Measurements from ENCODE around the gene BANF1. TPM values are rescaled to one million over a fixed set of nuclear protein-coding genes. Genes with fewer than 3 reads are reported as not detected.

Gene BANF1
- total and polyA plus RNA-seq, 10 of the 15 experiments (the other 5 are each of a cell fraction or from before 2014, with no cell fraction given) = 99.0 to 574 (median 297) TPM

DNA sequence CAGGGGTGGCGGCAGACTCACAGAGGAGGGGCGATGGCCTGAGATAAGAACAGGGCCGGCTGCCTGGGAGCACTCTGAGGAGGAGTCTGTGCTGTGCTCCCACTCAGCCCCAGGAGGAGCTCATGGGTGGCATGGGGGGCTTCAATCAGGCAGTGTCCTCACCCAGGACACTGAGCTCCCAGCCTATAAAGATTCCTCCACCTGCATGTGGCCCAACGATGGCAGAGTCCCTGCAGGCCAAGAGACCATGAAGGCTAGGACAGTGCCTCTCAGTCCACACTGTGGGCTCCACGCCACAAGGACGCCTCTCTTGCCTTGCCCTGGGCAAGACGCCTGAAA, 11.4 kb downstream of the BANF1 start:
- H3K9me3 ChIP-seq (replicated peaks; ENCODE audit: control insufficient read depth, insufficient read depth, low read length) = no peaks in the 10 kb centered on the region
- no peaks in the 10 kb centered on the region for H3K79me2 ChIP-seq (ENCODE audit: control insufficient read depth, insufficient read depth, low read length)
- SMC1A ChIA-PET (ENCODE audit: uncharacterized antibody, unreplicated experiment) = no interaction called here
- H3K27me3 ChIP-seq (replicated peaks in 1 of 2; ENCODE audit: control insufficient read depth in 2 of 2, insufficient read depth in 2 of 2, low read length in 1 of 2) = peaks cover 3 to 7% of the 10 kb centered on the region in 2 experiments
- POLR2A ChIA-PET = no interaction called here
- no peaks in the 10 kb centered on the region for H4K20me1 ChIP-seq (ENCODE audit: control insufficient read depth, insufficient read depth)
- TF ChIP-seq STAT3 (IDR thresholded peaks at IDR 0.05; ENCODE audit: low read depth, low read length) = no peak
- no peak for TF ChIP-seq POU2F2 (IDR thresholded peaks at IDR 0.05; ENCODE audit: borderline replicate concordance, low read depth, low read length)
- TF ChIP-seq CEBPB (IDR thresholded peaks at IDR 0.05; ENCODE audit: borderline replicate concordance in 1 of 2, low read depth in 2 of 2, low read length in 2 of 2) = no peak
- TF ChIP-seq NR2F1 (conservative IDR thresholded peaks at IDR 0.05) = no peak
- TF ChIP-seq HDGF (IDR thresholded peaks at IDR 0.05) = no peak
- TF ChIP-seq, protein P1, sequence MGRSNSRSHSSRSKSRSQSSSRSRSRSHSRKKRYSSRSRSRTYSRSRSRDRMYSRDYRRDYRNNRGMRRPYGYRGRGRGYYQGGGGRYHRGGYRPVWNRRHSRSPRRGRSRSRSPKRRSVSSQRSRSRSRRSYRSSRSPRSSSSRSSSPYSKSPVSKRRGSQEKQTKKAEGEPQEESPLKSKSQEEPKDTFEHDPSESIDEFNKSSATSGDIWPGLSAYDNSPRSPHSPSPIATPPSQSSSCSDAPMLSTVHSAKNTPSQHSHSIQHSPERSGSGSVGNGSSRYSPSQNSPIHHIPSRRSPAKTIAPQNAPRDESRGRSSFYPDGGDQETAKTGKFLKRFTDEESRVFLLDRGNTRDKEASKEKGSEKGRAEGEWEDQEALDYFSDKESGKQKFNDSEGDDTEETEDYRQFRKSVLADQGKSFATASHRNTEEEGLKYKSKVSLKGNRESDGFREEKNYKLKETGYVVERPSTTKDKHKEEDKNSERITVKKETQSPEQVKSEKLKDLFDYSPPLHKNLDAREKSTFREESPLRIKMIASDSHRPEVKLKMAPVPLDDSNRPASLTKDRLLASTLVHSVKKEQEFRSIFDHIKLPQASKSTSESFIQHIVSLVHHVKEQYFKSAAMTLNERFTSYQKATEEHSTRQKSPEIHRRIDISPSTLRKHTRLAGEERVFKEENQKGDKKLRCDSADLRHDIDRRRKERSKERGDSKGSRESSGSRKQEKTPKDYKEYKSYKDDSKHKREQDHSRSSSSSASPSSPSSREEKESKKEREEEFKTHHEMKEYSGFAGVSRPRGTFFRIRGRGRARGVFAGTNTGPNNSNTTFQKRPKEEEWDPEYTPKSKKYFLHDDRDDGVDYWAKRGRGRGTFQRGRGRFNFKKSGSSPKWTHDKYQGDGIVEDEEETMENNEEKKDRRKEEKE (IDR thresholded peaks at IDR 0.05) = no peak
- no peak for TF ChIP-seq HDAC6 (IDR thresholded peaks at IDR 0.05; ENCODE audit: unreplicated experiment)
- no peak for TF ChIP-seq SIN3A (IDR thresholded peaks at IDR 0.05; ENCODE audit: low read depth, low read length)
- BruUV-seq (replicated peaks) = no TSS peak
- no peaks in the 10 kb centered on the region for H3K36me3 ChIP-seq (ENCODE audit: control insufficient read depth in 2 of 2, insufficient read depth in 2 of 2, low read length in 1 of 2)
- 47% methylated on average over 7 of the region's 7 CpGs for WGBS (ENCODE audit: insufficient coverage, insufficient replicate concordance, low lambda C conversion rate, missing lambda C conversion rate)
- no peaks in the 10 kb centered on the region for H3K4me1 ChIP-seq (ENCODE audit: control insufficient read depth, insufficient read depth, low read length)
- RAD21 ChIA-PET (ENCODE audit: unreplicated experiment) = no interaction called here
- DNase-seq (ENCODE audit: low read depth, low spot score) = no peak
- no peak overlapping the region for H3K27ac ChIP-seq (ENCODE audit: control insufficient read depth, insufficient read depth)
- H3K4me2 ChIP-seq (ENCODE audit: control insufficient read depth, insufficient read depth) = no peak overlapping the region
- ATAC-seq = no peak
- no peak overlapping the region for H3K4me3 ChIP-seq
- no peak overlapping the region for H2AFZ ChIP-seq (ENCODE audit: control insufficient read depth, low read depth, low read length)
- intact Hi-C loops (cut with micrococcal nuclease; ENCODE audit: unreplicated experiment) (no loop called here), in situ Hi-C loops (cut with MboI) (no loop called here)
- no peak overlapping the region for H3K9ac ChIP-seq (ENCODE audit: control insufficient read depth, insufficient read depth, low read length)
- CTCF ChIA-PET = interaction anchor here (2.0 kb wide), 1 partner anchor 8 kb away, joined by 9 read pairs; no protein-coding TSS in a partner anchor
- no peak for FAIRE-seq
